Uterus (tissue), 2 donors: ENCODE data around the gene RWDD1.

Source experiments
- POLR2A ChIP-seq, 2 donors: fragments of 450-650 bp; IDR thresholded peaks; one replicate each; pipeline ENCODE4 v1.6.1; 2016; ENCODE audit warnings: antibody characterized with exemption in 2 of 2, mild to moderate bottlenecking in 1 of 2, moderate library complexity in 1 of 2
- TF ChIP-seq, protein P1 (sequence below), 4 experiments: fragments of 200-600 bp in 2 of 4; fragments of 450-650 bp in 2 of 4; sonication (generic) in 2 of 4; IDR thresholded peaks; one replicate each; pipeline ENCODE4 v1.5.1; 2016 to 2019; ENCODE audit warnings: antibody characterized with exemption in 4 of 4, mild to moderate bottlenecking in 2 of 4, moderate library complexity in 1 of 4

DNA sequence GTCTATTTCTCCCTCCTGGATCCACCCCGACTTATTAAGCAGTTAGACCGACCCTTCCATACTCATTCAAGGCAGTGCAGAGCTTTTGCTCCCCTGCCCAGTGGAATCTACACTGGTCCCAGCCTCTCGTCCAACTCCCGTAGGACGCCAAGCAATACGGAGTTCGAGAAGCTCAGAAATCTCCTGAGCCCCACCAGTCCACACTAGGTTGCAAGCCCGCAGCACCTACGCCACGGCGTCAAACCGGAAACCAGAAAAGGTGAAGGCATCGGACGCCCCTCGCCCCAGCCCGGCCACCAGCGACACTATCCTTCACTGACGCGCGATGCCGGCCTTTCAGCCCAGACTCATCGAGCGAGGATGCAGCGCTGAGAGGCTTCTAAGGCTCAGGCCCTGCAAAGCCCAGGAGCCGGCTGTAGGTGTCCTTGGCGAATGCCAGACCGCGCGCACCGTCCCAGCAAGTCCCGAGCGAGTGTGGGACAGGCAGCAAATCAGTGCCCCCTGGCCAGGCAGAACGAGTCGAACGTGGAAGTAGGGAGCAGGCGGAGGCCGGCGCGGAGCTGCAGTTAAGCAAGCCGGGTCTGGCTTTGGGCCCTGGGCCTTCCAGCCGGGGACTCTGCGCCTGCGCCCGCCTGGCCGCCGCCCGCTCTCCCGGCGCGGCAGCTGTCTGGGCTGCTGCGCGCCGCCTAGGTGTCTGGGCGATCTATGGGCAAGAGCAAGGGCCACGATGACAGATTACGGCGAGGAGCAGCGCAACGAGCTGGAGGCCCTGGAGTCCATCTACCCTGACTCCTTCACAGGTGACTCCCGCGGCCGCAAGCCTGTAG, at the start of gene RWDD1:
- TF ChIP-seq, protein P1, sequence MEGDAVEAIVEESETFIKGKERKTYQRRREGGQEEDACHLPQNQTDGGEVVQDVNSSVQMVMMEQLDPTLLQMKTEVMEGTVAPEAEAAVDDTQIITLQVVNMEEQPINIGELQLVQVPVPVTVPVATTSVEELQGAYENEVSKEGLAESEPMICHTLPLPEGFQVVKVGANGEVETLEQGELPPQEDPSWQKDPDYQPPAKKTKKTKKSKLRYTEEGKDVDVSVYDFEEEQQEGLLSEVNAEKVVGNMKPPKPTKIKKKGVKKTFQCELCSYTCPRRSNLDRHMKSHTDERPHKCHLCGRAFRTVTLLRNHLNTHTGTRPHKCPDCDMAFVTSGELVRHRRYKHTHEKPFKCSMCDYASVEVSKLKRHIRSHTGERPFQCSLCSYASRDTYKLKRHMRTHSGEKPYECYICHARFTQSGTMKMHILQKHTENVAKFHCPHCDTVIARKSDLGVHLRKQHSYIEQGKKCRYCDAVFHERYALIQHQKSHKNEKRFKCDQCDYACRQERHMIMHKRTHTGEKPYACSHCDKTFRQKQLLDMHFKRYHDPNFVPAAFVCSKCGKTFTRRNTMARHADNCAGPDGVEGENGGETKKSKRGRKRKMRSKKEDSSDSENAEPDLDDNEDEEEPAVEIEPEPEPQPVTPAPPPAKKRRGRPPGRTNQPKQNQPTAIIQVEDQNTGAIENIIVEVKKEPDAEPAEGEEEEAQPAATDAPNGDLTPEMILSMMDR (IDR thresholded peaks at IDR 0.05) = peak in 3 of 4 experiments; percentile 23 to 45 (median 27)
- TF ChIP-seq POLR2A (IDR thresholded peaks at IDR 0.05) = peak; percentile 59 to 79
